ENCODE results near the gene SERTAD3. TPM values are rescaled to one million over a fixed set of nuclear protein-coding genes. Genes with fewer than 3 reads are reported as not detected.

Gene SERTAD3
- total and polyA plus RNA-seq, 2 of the 8 experiments (the other 6 are each of a cell fraction or from before 2014, with no cell fraction given) = 15.1 to 32.1 TPM

DNA sequence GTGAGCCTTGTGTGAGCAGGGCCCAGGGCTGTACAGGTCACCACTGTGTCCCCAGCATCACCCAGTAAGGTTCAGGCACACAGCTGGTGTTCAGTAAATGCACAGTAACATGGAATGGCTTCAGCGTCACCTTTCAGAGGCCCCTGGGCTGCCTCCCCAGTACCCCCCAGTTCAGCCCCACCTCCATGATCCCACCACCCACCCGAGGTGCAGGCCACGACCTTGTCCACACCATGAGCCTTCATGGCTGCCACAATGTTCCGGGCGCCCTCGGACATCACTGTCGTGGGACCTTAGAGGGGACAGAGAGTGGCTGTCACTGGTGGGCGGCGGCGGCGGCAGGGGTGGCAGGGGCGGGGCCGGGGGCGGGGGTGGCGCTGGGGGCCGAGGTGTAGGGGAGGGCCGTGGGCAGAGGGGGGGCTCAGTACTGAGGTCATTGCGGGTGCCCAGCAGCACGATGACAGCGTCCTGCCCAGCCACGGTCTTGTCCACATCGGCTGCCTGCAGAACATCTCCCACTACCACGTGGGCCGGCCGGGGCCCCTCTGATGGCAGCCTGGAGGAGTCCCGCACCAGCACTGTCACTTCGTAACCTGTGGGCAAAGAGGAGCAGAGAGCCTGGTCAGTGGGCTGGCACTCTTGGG lies 13.9 kb upstream of the SERTAD3 start:
- Histone ChIP-seq H3K14ac (ENCODE audit: insufficient read length) (no peak overlapping the region), H3K4me1 (replicated peaks in 1 of 4; ENCODE audit: control insufficient read depth in 3 of 4, insufficient read depth in 4 of 4, low read length in 3 of 4) (no peaks in the 10 kb centered on the region), H3K79me2 (ENCODE audit: control insufficient read depth in 1 of 2, insufficient read depth in 2 of 2, low read length in 2 of 2) (no peaks in the 10 kb centered on the region), H3K79me1 (ENCODE audit: low read depth, low read length) (no peaks in the 10 kb centered on the region), H3K36me3 (ENCODE audit: control insufficient read depth in 2 of 4, insufficient read depth in 4 of 4, low read length in 3 of 4) (no peaks in the 10 kb centered on the region), H3K4me3 (ENCODE audit: extremely low read depth in 1 of 4, insufficient read depth in 2 of 4, low read depth in 3 of 4, low read length in 4 of 4) (no peak overlapping the region), H3K23ac (ENCODE audit: insufficient read length) (no peak overlapping the region), H3K4ac (replicated peaks; ENCODE audit: insufficient read length, low read depth, low read length) (no peak overlapping the region), H3K23me2 (ENCODE audit: low read depth, low read length) (no peaks in the 10 kb centered on the region), H2AFZ (ENCODE audit: low read length) (no peak overlapping the region), H4K5ac (ENCODE audit: insufficient read length, low read depth, low read length) (no peak overlapping the region), H4K91ac (replicated peaks; ENCODE audit: insufficient read length, low read length) (no peak overlapping the region), H2BK120ac (replicated peaks; ENCODE audit: low read depth, low read length) (no peak overlapping the region), H2BK5ac (ENCODE audit: low read depth, low read length) (no peak overlapping the region), H2BK12ac (ENCODE audit: low read depth, low read length) (no peak overlapping the region), H3K9me3 (ENCODE audit: insufficient read depth in 2 of 2, low read depth in 1 of 2, low read length in 1 of 2) (no peaks in the 10 kb centered on the region), H3K27me3 (replicated peaks in 1 of 4; ENCODE audit: control insufficient read depth in 3 of 4, extremely low read depth in 1 of 4, insufficient read depth in 3 of 4, low read length in 3 of 4) (no peaks in the 10 kb centered on the region; a peak in 1 of 7 replicates), H3K56ac (replicated peaks; ENCODE audit: insufficient read length, low read depth, low read length) (no peak overlapping the region), H2AK5ac (ENCODE audit: low read depth, low read length) (no peak overlapping the region), H3K27ac (ENCODE audit: low read depth, low read length) (no peak overlapping the region), H3K4me2 (ENCODE audit: insufficient read depth in 1 of 2, low read depth in 2 of 2, low read length in 2 of 2) (no peak overlapping the region), H4K20me1 (replicated peaks in 1 of 2; ENCODE audit: control insufficient read depth in 1 of 2, insufficient read depth in 2 of 2, low read length in 2 of 2) (peaks cover 0 to 1% of the 10 kb centered on the region in 2 experiments), H3K18ac (ENCODE audit: extremely low read depth, low read length) (no peak overlapping the region), H4K8ac (ENCODE audit: extremely low read depth, insufficient read depth, low read length) (no peak overlapping the region), H3K9ac (replicated peaks in 1 of 4; ENCODE audit: extremely low read depth in 1 of 4, low read depth in 3 of 4, low read length in 3 of 4) (no peak overlapping the region), H2BK15ac (ENCODE audit: low read length) (no peak overlapping the region), H2BK20ac (ENCODE audit: low read length) (no peak overlapping the region)
- CTCF ChIA-PET (ENCODE audit: partially characterized antibody) = interaction anchor here (0.8 kb wide), 1 partner anchor 47 kb away, joined by 3 read pairs; no protein-coding TSS in a partner anchor
- TF ChIP-seq SAP30 (IDR thresholded peaks at IDR 0.05; ENCODE audit: insufficient read depth, insufficient replicate concordance, low read length) (no peak), NANOG (IDR thresholded peaks at IDR 0.05; ENCODE audit: insufficient read depth, low read depth, low read length, poor library complexity, severe bottlenecking) (no peak), POLR2AphosphoS5 (IDR thresholded peaks at IDR 0.05; ENCODE audit: low read depth, low read length) (no peak)
- DNase-seq (ENCODE audit: low read depth in 1 of 2, low spot score in 2 of 2) (no peak), FAIRE-seq (no peak)
- POLR2A ChIA-PET (ENCODE audit: partially characterized antibody) = interaction anchor here (0.6 to 3.9 kb wide), 2 partner anchors 15 to 282 kb away, joined by 3 to 15 read pairs; partner anchors contain the start of gene SERTAD3
- 91% methylated on average over 12 of the region's 27 CpGs; no CpG with 5 or more reads in 1 of the 2 experiments for WGBS, 2 experiments (ENCODE audit: extremely low coverage in 1 of 2, insufficient coverage in 1 of 2, insufficient read length in 1 of 2, insufficient replicate concordance in 2 of 2, low coverage in 1 of 2, low lambda C conversion rate in 2 of 2, missing lambda C conversion rate in 1 of 2)
